Liver (tissue), 10 donors: Measurements from ENCODE around the gene ZNF212. TPM values are rescaled to one million over a fixed set of nuclear protein-coding genes. Genes with fewer than 3 reads are reported as not detected.

ENCODE experiments used
- DNase-seq: peaks from one replicate; pipeline ENCODE4 v3.0.0-alpha.2; 2017; ENCODE audit warnings: low spot score
- H3K27ac ChIP-seq, 2 donors: one replicate each; pipeline ENCODE4 v1.7.0; 2013; ENCODE audit warnings: inconsistent platforms in 2 of 2, low read length in 2 of 2, control low read depth in 1 of 2, low read depth in 1 of 2, mild to moderate bottlenecking in 1 of 2
- H3K27me3 ChIP-seq, 4 donors: one replicate each; pipeline versions ENCODE4 v1.6.1 to v1.7.0; 2013; ENCODE audit warnings: low read length in 3 of 4, inconsistent platforms in 1 of 4, mild to moderate bottlenecking in 1 of 4, moderate library complexity in 1 of 4; ENCODE audit not compliant: control insufficient read depth in 4 of 4, insufficient read depth in 4 of 4
- H3K36me3 ChIP-seq, 4 donors: one replicate each; pipeline versions ENCODE4 v1.6.1 to v1.7.0; 2013; ENCODE audit warnings: low read length in 3 of 4, mild to moderate bottlenecking in 3 of 4, low read depth in 1 of 4, moderate library complexity in 1 of 4; ENCODE audit not compliant: control insufficient read depth in 4 of 4, insufficient read depth in 3 of 4
- H3K4me1 ChIP-seq, 4 donors: one replicate each; pipeline versions ENCODE4 v1.6.1 to v1.7.0; 2013; ENCODE audit warnings: low read length in 3 of 4, mild to moderate bottlenecking in 3 of 4, moderate library complexity in 1 of 4; ENCODE audit not compliant: control insufficient read depth in 4 of 4, insufficient read depth in 4 of 4
- H3K4me3 ChIP-seq, 3 donors: one replicate each; pipeline versions ENCODE4 v1.6.1 to v1.7.0; 2013; ENCODE audit warnings: low read length in 3 of 3, control low read depth in 1 of 3, low read depth in 1 of 3, mild to moderate bottlenecking in 1 of 3
- H3K9ac ChIP-seq, 2 donors: one replicate each; pipeline ENCODE4 v1.7.0; 2013; ENCODE audit warnings: low read length in 2 of 2, mild to moderate bottlenecking in 2 of 2, moderate library complexity in 2 of 2, control low read depth in 1 of 2, low read depth in 1 of 2
- H3K9me3 ChIP-seq, 4 donors: one replicate each; pipeline versions ENCODE4 v1.6.1 to v1.7.0; 2013; ENCODE audit warnings: low read length in 3 of 4; ENCODE audit not compliant: control insufficient read depth in 4 of 4
- CTCF ChIP-seq: fragments of 150-350 bp; IDR thresholded peaks from 2 replicates; pipeline ENCODE4 v1.5.1; 2017; ENCODE audit warnings: improper control_type of control experiment, low read depth, low read length; ENCODE audit not compliant: missing input control
- FOXA2 ChIP-seq: IDR thresholded peaks from 2 replicates; pipeline ENCODE4 v1.6.1; 2016; ENCODE audit warnings: antibody characterized with exemption
- HNF4A ChIP-seq, 2 donors: conservative IDR thresholded peaks; 2 replicates each; pipeline ENCODE4 v1.6.1; 2016; ENCODE audit warnings: antibody characterized with exemption in 2 of 2, mild to moderate bottlenecking in 2 of 2
- HNF4G ChIP-seq: IDR thresholded peaks from 2 replicates; pipeline ENCODE4 v1.6.1; 2016; ENCODE audit warnings: antibody characterized with exemption
- REST ChIP-seq: IDR thresholded peaks from 2 replicates; pipeline ENCODE4 v1.6.1; 2016; ENCODE audit warnings: antibody characterized with exemption, mild to moderate bottlenecking
- RXRA ChIP-seq, 2 donors: IDR thresholded peaks; 2 replicates each; pipeline ENCODE4 v1.6.1; 2017 to 2018; ENCODE audit warnings: antibody characterized with exemption in 2 of 2, mild to moderate bottlenecking in 1 of 2
- SP1 ChIP-seq: IDR thresholded peaks from 2 replicates; pipeline ENCODE4 v1.6.1; 2018; ENCODE audit warnings: antibody characterized with exemption, mild to moderate bottlenecking
- TAF1 ChIP-seq: conservative IDR thresholded peaks from 2 replicates; pipeline ENCODE4 v1.6.1; 2016; ENCODE audit warnings: antibody characterized with exemption, mild to moderate bottlenecking
- YY1 ChIP-seq: IDR thresholded peaks from 2 replicates; pipeline ENCODE4 v1.6.1; 2016; ENCODE audit warnings: antibody characterized with exemption, mild to moderate bottlenecking
- ZBTB33 ChIP-seq: IDR thresholded peaks from 2 replicates; pipeline ENCODE4 v1.6.1; 2016; ENCODE audit warnings: antibody characterized with exemption
- WGBS: extraction: QIAGEN DNeasy Blood & Tissue Kit; methylation state at CpG from one replicate; pipeline ENCODE4 v1.1.7; 2013; 5-methylcytosine and 5-hydroxymethylcytosine counted together
- polyA plus RNA-seq, 2 donors: library from polyadenylated mRNA; stranded (reverse) in 1 of 2; unstranded in 1 of 2; fragments of 200-250 nt in 1 of 2; fragments of >200 nt in 1 of 2; fragmentation: Nextera tagmentation in 1 of 2; extraction: Ambion mirVana in 1 of 2; gene quantifications; one replicate each; pipeline versions ENCODE4 v1.2.1 to v1.2.3, GENCODE V29; 2013 to 2015
- small RNA-seq: library from RNA; depleted of rRNA; stranded (forward); fragments of <200 nt; gene quantifications from one replicate; pipeline ENCODE3, GENCODE V24; 2014
- total RNA-seq, 2 donors: library from RNA; depleted of rRNA; stranded (reverse); fragments of >200 nt; gene quantifications; one replicate each; pipeline ENCODE4 v1.2.3, GENCODE V29; 2014
- donor health status: healthy.
- donor health status: healthy.
- donor health status: healthy.
- donor health status: healthy.
- donor health status: healthy.

ZNF212 gene
- total and polyA plus RNA-seq, 4 donors, result 3.4 to 4.9 (median 3.7) TPM

GRCh38 chr7:149302222-149302621 is 62.8 kb downstream of the ZNF212 start (continued):
- TF ChIP-seq RXRA (IDR thresholded peaks at IDR 0.05), result no peak

- Histone ChIP-seq H3K4me3 (no peak overlapping the region), H3K27me3 (no peaks in the 10 kb centered on the region), H3K9ac (no peak overlapping the region), H3K36me3 (no peaks in the 10 kb centered on the region), H3K27ac (no peak overlapping the region), H3K4me1 (no peaks in the 10 kb centered on the region), H3K9me3 (peaks cover 0 to 2% (median 0%) of the 10 kb centered on the region in 4 donors)
- no peak for TF ChIP-seq HNF4G
- DNase-seq, result no peak
- 72% methylated on average over 2 of the region's 2 CpGs for WGBS
Observed at GRCh38 chr7:149302865-149303264, 63.4 kb downstream of the ZNF212 start.

- no peak overlapping the region for H3K9ac ChIP-seq
- H3K9me3 ChIP-seq, result no peaks in the 10 kb centered on the region
- H3K27ac ChIP-seq, result no peak overlapping the region
- 91% methylated on average over 7 of the region's 7 CpGs for WGBS
- H3K36me3 ChIP-seq, result no peaks in the 10 kb centered on the region
- no peaks in the 10 kb centered on the region for H3K4me1 ChIP-seq
- no peak overlapping the region for H3K4me3 ChIP-seq
- DNase-seq, result no peak
- no peaks in the 10 kb centered on the region for H3K27me3 ChIP-seq
- TF ChIP-seq HNF4A (conservative IDR thresholded peaks at IDR 0.05), result no peak
- TF ChIP-seq CTCF, result no peak
- no peak for TF ChIP-seq REST
- no peak for TF ChIP-seq SP1
- no peak for TF ChIP-seq TAF1
- TF ChIP-seq HNF4G, result no peak
- TF ChIP-seq FOXA2, result no peak
- no peak for TF ChIP-seq RXRA (IDR thresholded peaks at IDR 0.05)
- no peak for TF ChIP-seq ZBTB33
- no peak for TF ChIP-seq YY1
Observed at GRCh38 chr7:149304006-149304405, 64.6 kb downstream of the ZNF212 start.

Small RNA genes within 50 kb of the gene (small RNA-seq; reads per million reads assigned to genes)
- not detected for gene AC004890.1

Other genes with a start within 250 kb of the ZNF212 start
- gene PDIA4, start 211.1 kb upstream of the ZNF212 start, total RNA-seq, result 100 to 1,000 TPM; 201 to 502 TPM
- gene PDIA4, start 211.1 kb upstream of the ZNF212 start, polyA plus RNA-seq, result 100 to 1,000 TPM; 133 to 265 TPM
- gene ZNF786, start 148.9 kb upstream of the ZNF212 start, total RNA-seq, result 1 to 10 TPM; 2.3 to 5.9 TPM
- 1 to 10 TPM; 1.0 to 2.3 TPM for gene ZNF786, start 148.9 kb upstream of the ZNF212 start, polyA plus RNA-seq
- gene ZNF425, start 113.3 kb upstream of the ZNF212 start, total RNA-seq, result under 1 TPM; 0.84 to 0.98 TPM
- under 1 TPM; 0.25 to 0.32 TPM for gene ZNF425, start 113.3 kb upstream of the ZNF212 start, polyA plus RNA-seq
- 1 to 10 TPM; 6.3 to 7.8 TPM for gene ZNF398, start 92.2 kb upstream of the ZNF212 start, total RNA-seq
- gene ZNF398, start 92.2 kb upstream of the ZNF212 start, polyA plus RNA-seq, result 1 to 10 TPM; 1.5 to 2.6 TPM
- gene ZNF282, start 44.1 kb upstream of the ZNF212 start, total RNA-seq, result 10 to 100 TPM; 13.8 to 78.6 TPM
- 10 to 100 TPM in 1 of 2 donors, 1 to 10 TPM in 1; 2.0 to 12.4 TPM for gene ZNF282, start 44.1 kb upstream of the ZNF212 start, polyA plus RNA-seq
- gene ZNF783, start 22.5 kb downstream of the ZNF212 start, total RNA-seq, result 1 to 10 TPM; 2.0 to 4.3 TPM
- gene ZNF783, start 22.5 kb downstream of the ZNF212 start, polyA plus RNA-seq, result 1 to 10 TPM; 1.5 to 1.7 TPM
- gene ZNF777, start 221.4 kb downstream of the ZNF212 start, total RNA-seq, result 1 to 10 TPM; 3.8 to 4.3 TPM
- gene ZNF777, start 221.4 kb downstream of the ZNF212 start, polyA plus RNA-seq, result 1 to 10 TPM in 1 of 2 donors, under 1 TPM in 1; 0.22 to 5.7 TPM